Calu3 (cell line): ENCODE data around the gene DNAJC17. TPM values are rescaled to one million over a fixed set of nuclear protein-coding genes. Genes with fewer than 3 reads are reported as not detected.

Experiments used
- BruUV-seq: library from RNA; stranded (reverse); fragments of 400-500 nt; replicated peaks from 2 replicates; lab custom pipeline; 2021; lab: Mats Ljungman, UMichigan
- CTCF ChIA-PET: fragments of 300-600 bp; sonication (Branson Sonifier 250); formaldehyde crosslinking; loops from one replicate; lab custom pipeline; 2022; ENCODE audit warnings: antibody characterized with exemption; lab: Charles Lee
- DNase-seq: peaks from one replicate; pipeline ENCODE4 v3.0.0; 2022
- H3K27ac Mint-ChIP-seq: one replicate; pipeline ENCODE4 v1.8.0; 2022; ENCODE audit warnings: mixed read lengths; ENCODE audit not compliant: unreplicated experiment
- H3K27me3 Mint-ChIP-seq: one replicate; pipeline ENCODE4 v1.8.0; 2022; ENCODE audit warnings: mixed read lengths; ENCODE audit not compliant: unreplicated experiment
- H3K36me3 Mint-ChIP-seq: one replicate; pipeline ENCODE4 v1.8.0; 2022; ENCODE audit warnings: mild to moderate bottlenecking, moderate library complexity, mixed read lengths; ENCODE audit not compliant: insufficient read depth, unreplicated experiment
- H3K4me1 Mint-ChIP-seq: one replicate; pipeline ENCODE4 v1.8.0; 2022; ENCODE audit warnings: mild to moderate bottlenecking, low read depth, mixed read lengths; ENCODE audit not compliant: unreplicated experiment
- H3K4me3 Mint-ChIP-seq: one replicate; pipeline ENCODE4 v1.8.0; 2022; ENCODE audit warnings: mild to moderate bottlenecking, low read depth, moderate library complexity, mixed read lengths; ENCODE audit not compliant: unreplicated experiment
- H3K9me3 Mint-ChIP-seq: one replicate; pipeline ENCODE4 v1.8.0; 2022; ENCODE audit warnings: low read depth, mixed read lengths; ENCODE audit not compliant: unreplicated experiment
- CTCF ChIP-seq: fragments of 200-600 bp; IDR thresholded peaks from one replicate; pipeline ENCODE4 v1.8.0; 2022; ENCODE audit warnings: antibody characterized with exemption; ENCODE audit not compliant: unreplicated experiment
- intact Hi-C: fragments of 100-400 bp; cut with micrococcal nuclease; formaldehyde crosslinking; loops from one replicate; pipeline ENCODE4 v1.10.0; 2022; ENCODE audit not compliant: unreplicated experiment
- total RNA-seq: library from RNA; stranded (reverse); gene quantifications from 2 replicates; pipeline ENCODE4 v1.2.3, GENCODE V29; 2022

DNAJC17 gene
- total RNA-seq, 1 experiment from 2014 or later = 17.4 TPM

GRCh38 chr15:40743921-40744814 is 63.1 kb downstream of the DNAJC17 start:
- H3K4me3 Mint-ChIP-seq = no peak overlapping the region
- no peaks in the 10 kb centered on the region for H3K27me3 Mint-ChIP-seq
- no peak for TF ChIP-seq CTCF
- no peak overlapping the region for H3K27ac Mint-ChIP-seq
- no peaks in the 10 kb centered on the region for H3K4me1 Mint-ChIP-seq
- H3K36me3 Mint-ChIP-seq = peaks cover 5% of the 10 kb centered on the region
- no TSS peak for BruUV-seq
- CTCF ChIA-PET = interaction anchor here (0.6 kb wide), 1 partner anchor 192 kb away, joined by 3 read pairs; no protein-coding TSS in a partner anchor
- H3K9me3 Mint-ChIP-seq = no peaks in the 10 kb centered on the region
- no peak for DNase-seq
- intact Hi-C loops = no loop called here

- no peaks in the 10 kb centered on the region for H3K9me3 Mint-ChIP-seq
- no peak for TF ChIP-seq CTCF
- BruUV-seq = no TSS peak
- no peak overlapping the region for H3K4me3 Mint-ChIP-seq
- no peaks in the 10 kb centered on the region for H3K4me1 Mint-ChIP-seq
- no peak for DNase-seq
- CTCF ChIA-PET = no interaction called here
- H3K36me3 Mint-ChIP-seq = peaks cover 5% of the 10 kb centered on the region
- intact Hi-C loops = no loop called here
- no peaks in the 10 kb centered on the region for H3K27me3 Mint-ChIP-seq
- H3K27ac Mint-ChIP-seq = no peak overlapping the region
These were observed 63.8 kb downstream of the DNAJC17 start for GRCh38 chr15:40743485-40743901.

GRCh38 chr15:40739854-40740253 is 67.4 kb downstream of the DNAJC17 start:
- no peak for TF ChIP-seq CTCF
- CTCF ChIA-PET = no interaction called here
- BruUV-seq = no TSS peak
- Mint-ChIP-seq H3K27me3 (no peaks in the 10 kb centered on the region), H3K9me3 (no peaks in the 10 kb centered on the region), H3K27ac (no peak overlapping the region), H3K36me3 (peaks cover 9% of the 10 kb centered on the region), H3K4me1 (no peaks in the 10 kb centered on the region), H3K4me3 (no peak overlapping the region)
- DNase-seq = no peak
- intact Hi-C loops = no loop called here

GRCh38 chr15:40739047-40739446 is 68.2 kb downstream of the DNAJC17 start:
- intact Hi-C loops = no loop called here
- DNase-seq = no peak
- H3K4me3 Mint-ChIP-seq = no peak overlapping the region
- no TSS peak for BruUV-seq
- H3K36me3 Mint-ChIP-seq = peaks cover 15% of the 10 kb centered on the region
- H3K27me3 Mint-ChIP-seq = no peaks in the 10 kb centered on the region
- H3K4me1 Mint-ChIP-seq = no peaks in the 10 kb centered on the region
- TF ChIP-seq CTCF = no peak
- no peak overlapping the region for H3K27ac Mint-ChIP-seq
- CTCF ChIA-PET = no interaction called here
- H3K9me3 Mint-ChIP-seq = no peaks in the 10 kb centered on the region
